ENCODE results near the gene ACTG2.

ACTG2 gene

GRCh38 chr2:73942664-73943063, 49.9 kb downstream of the ACTG2 start:
- no peak overlapping the region for H2AFZ ChIP-seq (ENCODE audit: low read depth, low read length)
- H2BK120ac ChIP-seq (ENCODE audit: low read depth, low read length): no peak overlapping the region
- no CpG with 5 or more reads among the region's 2 CpGs for WGBS
- no peak overlapping the region for H3K27ac ChIP-seq (ENCODE audit: low read length, poor library complexity, severe bottlenecking)
- DNase-seq: no peak
- H3K4me3 ChIP-seq (ENCODE audit: insufficient read depth in 1 of 2, low read depth in 1 of 2, low read length in 2 of 2): no peak overlapping the region
- no peak overlapping the region for H2BK12ac ChIP-seq (ENCODE audit: low read length in 2 of 2)
- no peak overlapping the region for H2BK15ac ChIP-seq (ENCODE audit: low read depth, poor library complexity, severe bottlenecking)
- H3K79me1 ChIP-seq (replicated peaks; ENCODE audit: low read length, poor library complexity, severe bottlenecking): peaks cover 16% of the 10 kb centered on the region
- H3K27me3 ChIP-seq (ENCODE audit: control insufficient read depth in 1 of 2, insufficient read depth in 1 of 2, low read length in 2 of 2): no peaks in the 10 kb centered on the region
- no peak overlapping the region for H3K9ac ChIP-seq (ENCODE audit: low read length)
- H3K9me3 ChIP-seq (ENCODE audit: control insufficient read depth, low read length): no peaks in the 10 kb centered on the region
- no peak overlapping the region for H2AK5ac ChIP-seq (ENCODE audit: low read length, severe bottlenecking)
- H3K18ac ChIP-seq (ENCODE audit: low read depth in 1 of 2, low read length in 2 of 2): no peak overlapping the region
- H2BK5ac ChIP-seq (ENCODE audit: low read depth, low read length, poor library complexity, severe bottlenecking): no peak overlapping the region
- H3K36me3 ChIP-seq (ENCODE audit: control insufficient read depth in 1 of 2, insufficient read depth in 2 of 2, low read depth in 1 of 2, low read length in 2 of 2): peaks cover 19 to 63% of the 10 kb centered on the region in 2 experiments
- H3K14ac ChIP-seq (ENCODE audit: low read length in 2 of 2): no peak overlapping the region
- H4K91ac ChIP-seq (ENCODE audit: low read length): no peak overlapping the region
- H3K23ac ChIP-seq (ENCODE audit: low read length in 2 of 2): no peak overlapping the region
- H3K4me2 ChIP-seq (ENCODE audit: low read length, poor library complexity, severe bottlenecking): no peak overlapping the region
- H4K8ac ChIP-seq (ENCODE audit: low read length): no peak overlapping the region
- no peak overlapping the region for H3K4ac ChIP-seq (ENCODE audit: low read depth in 1 of 2, low read length in 2 of 2)
- peaks cover 7% of the 10 kb centered on the region for H3K4me1 ChIP-seq (ENCODE audit: control insufficient read depth, insufficient read depth, low read depth, low read length)

GRCh38 chr2:73944714-73945113, 51.9 kb downstream of the ACTG2 start:
- Histone ChIP-seq H3K27me3 (ENCODE audit: control insufficient read depth in 1 of 2, insufficient read depth in 1 of 2, low read length in 2 of 2) (no peaks in the 10 kb centered on the region), H3K4me1 (ENCODE audit: control insufficient read depth, insufficient read depth, low read depth, low read length) (peaks cover 2% of the 10 kb centered on the region), H4K8ac (ENCODE audit: low read length) (no peak overlapping the region), H3K4me3 (ENCODE audit: insufficient read depth in 1 of 2, low read depth in 1 of 2, low read length in 2 of 2) (no peak overlapping the region), H3K79me1 (replicated peaks; ENCODE audit: low read length, poor library complexity, severe bottlenecking) (peaks cover 27% of the 10 kb centered on the region), H2BK12ac (ENCODE audit: low read length in 2 of 2) (no peak overlapping the region), H4K91ac (ENCODE audit: low read length) (no peak overlapping the region), H3K27ac (ENCODE audit: low read length, poor library complexity, severe bottlenecking) (no peak overlapping the region), H2AFZ (ENCODE audit: low read depth, low read length) (no peak overlapping the region), H3K18ac (ENCODE audit: low read depth in 1 of 2, low read length in 2 of 2) (no peak overlapping the region), H3K4ac (ENCODE audit: low read depth in 1 of 2, low read length in 2 of 2) (no peak overlapping the region), H3K9ac (ENCODE audit: low read length) (no peak overlapping the region), H3K36me3 (ENCODE audit: control insufficient read depth in 1 of 2, insufficient read depth in 2 of 2, low read depth in 1 of 2, low read length in 2 of 2) (peaks cover 27 to 77% of the 10 kb centered on the region in 2 experiments), H2BK5ac (ENCODE audit: low read depth, low read length, poor library complexity, severe bottlenecking) (no peak overlapping the region), H3K9me3 (ENCODE audit: control insufficient read depth, low read length) (no peaks in the 10 kb centered on the region), H3K23ac (ENCODE audit: low read length in 2 of 2) (peak overlapping the region in 1 of 2 experiments; percentile 61), H2BK15ac (ENCODE audit: low read depth, poor library complexity, severe bottlenecking) (no peak overlapping the region), H2AK5ac (ENCODE audit: low read length, severe bottlenecking) (no peak overlapping the region), H3K4me2 (ENCODE audit: low read length, poor library complexity, severe bottlenecking) (no peak overlapping the region), H2BK120ac (ENCODE audit: low read depth, low read length) (no peak overlapping the region), H3K14ac (ENCODE audit: low read length in 2 of 2) (no peak overlapping the region)
- 97% methylated on average over 4 of the region's 4 CpGs for WGBS
- DNase-seq: no peak

GRCh38 chr2:73946215-73946614, 53.4 kb downstream of the ACTG2 start:
- no peak overlapping the region for H2AK5ac ChIP-seq (ENCODE audit: low read length, severe bottlenecking)
- H3K9ac ChIP-seq (ENCODE audit: low read length): no peak overlapping the region
- no peak overlapping the region for H3K4me3 ChIP-seq (ENCODE audit: insufficient read depth in 1 of 2, low read depth in 1 of 2, low read length in 2 of 2)
- no peak overlapping the region for H4K8ac ChIP-seq (ENCODE audit: low read length)
- DNase-seq: no peak
- H3K36me3 ChIP-seq (ENCODE audit: control insufficient read depth in 1 of 2, insufficient read depth in 2 of 2, low read depth in 1 of 2, low read length in 2 of 2): peaks cover 35 to 86% of the 10 kb centered on the region in 2 experiments
- H2BK5ac ChIP-seq (ENCODE audit: low read depth, low read length, poor library complexity, severe bottlenecking): no peak overlapping the region
- no peak overlapping the region for H3K18ac ChIP-seq (ENCODE audit: low read depth in 1 of 2, low read length in 2 of 2)
- H3K4me1 ChIP-seq (ENCODE audit: control insufficient read depth, insufficient read depth, low read depth, low read length): peaks cover 2% of the 10 kb centered on the region
- no peak overlapping the region for H4K91ac ChIP-seq (ENCODE audit: low read length)
- no peak overlapping the region for H3K4ac ChIP-seq (ENCODE audit: low read depth in 1 of 2, low read length in 2 of 2)
- H3K23ac ChIP-seq (ENCODE audit: low read length in 2 of 2): no peak overlapping the region
- H2BK120ac ChIP-seq (ENCODE audit: low read depth, low read length): no peak overlapping the region
- H3K9me3 ChIP-seq (ENCODE audit: control insufficient read depth, low read length): no peaks in the 10 kb centered on the region
- H3K27me3 ChIP-seq (ENCODE audit: control insufficient read depth in 1 of 2, insufficient read depth in 1 of 2, low read length in 2 of 2): no peaks in the 10 kb centered on the region
- no CpG with 5 or more reads among the region's 1 CpG for WGBS
- no peak overlapping the region for H3K27ac ChIP-seq (ENCODE audit: low read length, poor library complexity, severe bottlenecking)
- no peak overlapping the region for H2AFZ ChIP-seq (ENCODE audit: low read depth, low read length)
- no peak overlapping the region for H2BK15ac ChIP-seq (ENCODE audit: low read depth, poor library complexity, severe bottlenecking)
- peaks cover 36% of the 10 kb centered on the region for H3K79me1 ChIP-seq (replicated peaks; ENCODE audit: low read length, poor library complexity, severe bottlenecking)
- no peak overlapping the region for H3K14ac ChIP-seq (ENCODE audit: low read length in 2 of 2)
- H3K4me2 ChIP-seq (ENCODE audit: low read length, poor library complexity, severe bottlenecking): no peak overlapping the region
- H2BK12ac ChIP-seq (ENCODE audit: low read length in 2 of 2): no peak overlapping the region

- Histone ChIP-seq H3K23ac (ENCODE audit: low read length in 2 of 2) (no peak overlapping the region), H3K27ac (ENCODE audit: low read length, poor library complexity, severe bottlenecking) (no peak overlapping the region), H4K91ac (ENCODE audit: low read length) (no peak overlapping the region), H2BK15ac (ENCODE audit: low read depth, poor library complexity, severe bottlenecking) (no peak overlapping the region), H3K4me3 (ENCODE audit: insufficient read depth in 1 of 2, low read depth in 1 of 2, low read length in 2 of 2) (no peak overlapping the region), H3K9ac (ENCODE audit: low read length) (no peak overlapping the region), H3K36me3 (ENCODE audit: control insufficient read depth in 1 of 2, insufficient read depth in 2 of 2, low read depth in 1 of 2, low read length in 2 of 2) (peaks cover 39 to 86% of the 10 kb centered on the region in 2 experiments), H3K18ac (ENCODE audit: low read depth in 1 of 2, low read length in 2 of 2) (no peak overlapping the region), H2BK5ac (ENCODE audit: low read depth, low read length, poor library complexity, severe bottlenecking) (no peak overlapping the region), H3K4me2 (ENCODE audit: low read length, poor library complexity, severe bottlenecking) (no peak overlapping the region), H2BK120ac (ENCODE audit: low read depth, low read length) (no peak overlapping the region), H3K79me1 (replicated peaks; ENCODE audit: low read length, poor library complexity, severe bottlenecking) (peaks cover 40% of the 10 kb centered on the region), H2BK12ac (ENCODE audit: low read length in 2 of 2) (no peak overlapping the region), H3K4ac (ENCODE audit: low read depth in 1 of 2, low read length in 2 of 2) (no peak overlapping the region), H2AFZ (ENCODE audit: low read depth, low read length) (no peak overlapping the region), H3K9me3 (ENCODE audit: control insufficient read depth, low read length) (no peaks in the 10 kb centered on the region), H3K27me3 (ENCODE audit: control insufficient read depth in 1 of 2, insufficient read depth in 1 of 2, low read length in 2 of 2) (no peaks in the 10 kb centered on the region), H2AK5ac (ENCODE audit: low read length, severe bottlenecking) (no peak overlapping the region), H4K8ac (ENCODE audit: low read length) (no peak overlapping the region), H3K4me1 (ENCODE audit: control insufficient read depth, insufficient read depth, low read depth, low read length) (peaks cover 2% of the 10 kb centered on the region), H3K14ac (ENCODE audit: low read length in 2 of 2) (no peak overlapping the region)
- 83% methylated on average over 3 of the region's 3 CpGs for WGBS
- no peak for DNase-seq
These were observed 53.9 kb downstream of the ACTG2 start for GRCh38 chr2:73946666-73947065.
